ENCODE data around the gene NYAP1. TPM values are rescaled to one million over a fixed set of nuclear protein-coding genes. Genes with fewer than 3 reads are reported as not detected.
A peak's percentile ranks its signal among the peaks of the same experiment; 100 is the strongest.

The NYAP1 gene
- total and polyA plus RNA-seq, 2 of the 8 experiments (the other 6 are each of a cell fraction or from before 2014, with no cell fraction given): 1.9 to 4.6 TPM

GRCh38 chr7:100476903-100477870, 6.5 kb upstream of the NYAP1 start:
- H3K36me3 ChIP-seq (ENCODE audit: control insufficient read depth in 2 of 4, insufficient read depth in 4 of 4, low read length in 3 of 4): peaks cover 0 to 3% (median 0%) of the 10 kb centered on the region in 4 experiments; a peak in 1 of 8 replicates
- H3K79me1 ChIP-seq (ENCODE audit: low read depth, low read length): no peaks in the 10 kb centered on the region; the same call in 1 of the 2 replicates
- H3K14ac ChIP-seq (ENCODE audit: insufficient read length): no peak overlapping the region
- H3K27ac ChIP-seq (ENCODE audit: low read depth, low read length): no peak overlapping the region
- peak overlapping the region; percentile 31; the same call in 1 of the 2 replicates for H4K8ac ChIP-seq (ENCODE audit: extremely low read depth, insufficient read depth, low read length)
- peak overlapping the region; percentile 81 to 83 for H3K4me2 ChIP-seq (ENCODE audit: insufficient read depth in 1 of 2, low read depth in 2 of 2, low read length in 2 of 2)
- H3K9me3 ChIP-seq (ENCODE audit: insufficient read depth in 2 of 2, low read depth in 1 of 2, low read length in 1 of 2): no peaks in the 10 kb centered on the region
- no peaks in the 10 kb centered on the region for H3K79me2 ChIP-seq (ENCODE audit: control insufficient read depth in 1 of 2, insufficient read depth in 2 of 2, low read length in 2 of 2)
- no peak overlapping the region for H2BK120ac ChIP-seq (replicated peaks; ENCODE audit: low read depth, low read length)
- no peaks in the 10 kb centered on the region for H4K20me1 ChIP-seq (replicated peaks in 1 of 2; ENCODE audit: control insufficient read depth in 1 of 2, insufficient read depth in 2 of 2, low read length in 2 of 2)
- H2BK5ac ChIP-seq (ENCODE audit: low read depth, low read length): no peak overlapping the region
- no peak overlapping the region for H2BK15ac ChIP-seq (ENCODE audit: low read length)
- no peak overlapping the region for H2AFZ ChIP-seq (ENCODE audit: low read length)
- 56% methylated on average over 16 of the region's 30 CpGs; no CpG with 5 or more reads in 1 of the 2 experiments for WGBS, 2 experiments (ENCODE audit: extremely low coverage in 1 of 2, insufficient coverage in 1 of 2, insufficient read length in 1 of 2, insufficient replicate concordance in 2 of 2, low coverage in 1 of 2, low lambda C conversion rate in 2 of 2, missing lambda C conversion rate in 1 of 2)
- no peak for FAIRE-seq
- H4K91ac ChIP-seq (replicated peaks; ENCODE audit: insufficient read length, low read length): no peak overlapping the region
- peaks cover 0 to 17% (median 8%) of the 10 kb centered on the region in 4 experiments; a peak in 6 of 7 replicates for H3K4me1 ChIP-seq (replicated peaks in 1 of 4; ENCODE audit: control insufficient read depth in 3 of 4, insufficient read depth in 4 of 4, low read length in 3 of 4)
- peak overlapping the region in 3 of 4 experiments; percentile 22 to 86 (median 78); a peak in 7 of 8 replicates for H3K4me3 ChIP-seq (ENCODE audit: extremely low read depth in 1 of 4, insufficient read depth in 2 of 4, low read depth in 3 of 4, low read length in 4 of 4)
- no peak overlapping the region for H3K4ac ChIP-seq (replicated peaks; ENCODE audit: insufficient read length, low read depth, low read length)
- no peak overlapping the region for H2BK20ac ChIP-seq (ENCODE audit: low read length)
- H3K23me2 ChIP-seq (ENCODE audit: low read depth, low read length): peaks cover 3% of the 10 kb centered on the region; the same call in 1 of the 2 replicates
- H3K18ac ChIP-seq (ENCODE audit: extremely low read depth, low read length): no peak overlapping the region; the same call in 1 of the 2 replicates
- H2BK12ac ChIP-seq (ENCODE audit: low read depth, low read length): no peak overlapping the region
- H3K9ac ChIP-seq (replicated peaks in 1 of 4; ENCODE audit: extremely low read depth in 1 of 4, low read depth in 3 of 4, low read length in 3 of 4): no peak overlapping the region
- no peaks in the 10 kb centered on the region for H3K27me3 ChIP-seq (replicated peaks in 1 of 4; ENCODE audit: control insufficient read depth in 3 of 4, extremely low read depth in 1 of 4, insufficient read depth in 3 of 4, low read length in 3 of 4)
- H3K23ac ChIP-seq (ENCODE audit: insufficient read length): no peak overlapping the region
- no peak overlapping the region for H4K5ac ChIP-seq (ENCODE audit: insufficient read length, low read depth, low read length)
- POLR2A ChIA-PET (ENCODE audit: partially characterized antibody): interaction anchor here (0.6 to 4.3 kb wide), 7 partner anchors 18 to 171 kb away, joined by 3 to 20 read pairs (median 3); partner anchors contain the start of genes MEPCE, PCOLCE and ZCWPW1
- peak in 1 of 2 experiments; percentile 80 for DNase-seq (ENCODE audit: low read depth in 1 of 2, low spot score in 2 of 2)
- CTCF ChIA-PET (ENCODE audit: partially characterized antibody): interaction anchor here (0.6 to 11.3 kb wide), 17 partner anchors 10 to 602 kb away, joined by 3 to 152 read pairs (median 4); partner anchors contain the start of genes AGFG2, FBXO24, LRCH4 and SPACDR
- H2AK5ac ChIP-seq (ENCODE audit: low read depth, low read length): no peak overlapping the region
- H3K56ac ChIP-seq (replicated peaks; ENCODE audit: insufficient read length, low read depth, low read length): no peak overlapping the region
- TF ChIP-seq TAF7 (optimal IDR thresholded peaks at IDR 0.05; ENCODE audit: borderline replicate concordance, low read depth, low read length): no peak
- no peak for TF ChIP-seq SIX5 (IDR thresholded peaks at IDR 0.05; ENCODE audit: low read depth, low read length)
- no peak for TF ChIP-seq SP2 (IDR thresholded peaks at IDR 0.05; ENCODE audit: low read length)
- no peak for TF ChIP-seq KDM1A (IDR thresholded peaks at IDR 0.05; ENCODE audit: borderline replicate concordance, low read length)
- TF ChIP-seq CTBP2 (IDR thresholded peaks at IDR 0.05; ENCODE audit: borderline replicate concordance, insufficient read depth, insufficient read length, low read length): no peak
- no peak for TF ChIP-seq PHF8 (conservative IDR thresholded peaks at IDR 0.05; ENCODE audit: low read depth, low read length)
- TF ChIP-seq POU5F1 (IDR thresholded peaks at IDR 0.05; ENCODE audit: low read depth, low read length): no peak
- TF ChIP-seq CEBPB (IDR thresholded peaks at IDR 0.05; ENCODE audit: low read depth, low read length): no peak
- no peak for TF ChIP-seq POLR2A (IDR thresholded peaks at IDR 0.05; ENCODE audit: control extremely low read depth in 1 of 2, low read depth in 2 of 2, low read length in 2 of 2)
- TF ChIP-seq NANOG (IDR thresholded peaks at IDR 0.05; ENCODE audit: insufficient read depth, low read depth, low read length, poor library complexity, severe bottlenecking): no peak

Data from H1 (cell line).